ENCODE results near the gene NDUFV2.

Gene NDUFV2

GRCh38 chr18:9123520-9123919 is 21.0 kb downstream of the NDUFV2 start:
- Histone ChIP-seq H3K9ac (ENCODE audit: low read depth, low read length) (no peak overlapping the region), H3K4me1 (ENCODE audit: insufficient read depth, low read length) (no peaks in the 10 kb centered on the region), H3K27me3 (ENCODE audit: insufficient read depth, low read length) (no peaks in the 10 kb centered on the region), H3K4me3 (ENCODE audit: low read length) (no peak overlapping the region), H3K27ac (ENCODE audit: low read length) (no peak overlapping the region), H3K9me3 (ENCODE audit: insufficient read depth, low read depth, low read length) (no peaks in the 10 kb centered on the region), H3K36me3 (ENCODE audit: insufficient read depth, low read depth, low read length) (peaks cover 97% of the 10 kb centered on the region)

GRCh38 chr18:9124824-9125223 is 22.3 kb downstream of the NDUFV2 start:
- no peaks in the 10 kb centered on the region for H3K9me3 ChIP-seq (ENCODE audit: insufficient read depth, low read depth, low read length)
- H3K36me3 ChIP-seq (ENCODE audit: insufficient read depth, low read depth, low read length), result peaks cover 97% of the 10 kb centered on the region
- H3K4me3 ChIP-seq (ENCODE audit: low read length), result no peak overlapping the region
- no peaks in the 10 kb centered on the region for H3K4me1 ChIP-seq (ENCODE audit: insufficient read depth, low read length)
- H3K27ac ChIP-seq (ENCODE audit: low read length), result no peak overlapping the region
- H3K9ac ChIP-seq (ENCODE audit: low read depth, low read length), result no peak overlapping the region
- no peaks in the 10 kb centered on the region for H3K27me3 ChIP-seq (ENCODE audit: insufficient read depth, low read length)

GRCh38 chr18:9126337-9126736 is 23.8 kb downstream of the NDUFV2 start:
- Histone ChIP-seq H3K27ac (ENCODE audit: low read length) (no peak overlapping the region), H3K9ac (ENCODE audit: low read depth, low read length) (no peak overlapping the region), H3K4me1 (ENCODE audit: insufficient read depth, low read length) (no peaks in the 10 kb centered on the region), H3K4me3 (ENCODE audit: low read length) (no peak overlapping the region), H3K36me3 (ENCODE audit: insufficient read depth, low read depth, low read length) (peaks cover 97% of the 10 kb centered on the region), H3K27me3 (ENCODE audit: insufficient read depth, low read length) (no peaks in the 10 kb centered on the region), H3K9me3 (ENCODE audit: insufficient read depth, low read depth, low read length) (no peaks in the 10 kb centered on the region)

GRCh38 chr18:9130195-9130594 is 27.7 kb downstream of the NDUFV2 start:
- H3K27me3 ChIP-seq (ENCODE audit: insufficient read depth, low read length), result no peaks in the 10 kb centered on the region
- H3K9ac ChIP-seq (ENCODE audit: low read depth, low read length), result no peak overlapping the region
- H3K4me3 ChIP-seq (ENCODE audit: low read length), result no peak overlapping the region
- H3K4me1 ChIP-seq (ENCODE audit: insufficient read depth, low read length), result peaks cover 4% of the 10 kb centered on the region; the same call in 1 of the 2 replicates
- H3K36me3 ChIP-seq (ENCODE audit: insufficient read depth, low read depth, low read length), result peaks cover 96% of the 10 kb centered on the region
- H3K27ac ChIP-seq (ENCODE audit: low read length), result no peak overlapping the region
- H3K9me3 ChIP-seq (ENCODE audit: insufficient read depth, low read depth, low read length), result no peaks in the 10 kb centered on the region

- Histone ChIP-seq H3K9me3 (ENCODE audit: insufficient read depth, low read depth, low read length) (no peaks in the 10 kb centered on the region), H3K27me3 (ENCODE audit: insufficient read depth, low read length) (no peaks in the 10 kb centered on the region), H3K4me3 (ENCODE audit: low read length) (no peak overlapping the region), H3K36me3 (ENCODE audit: insufficient read depth, low read depth, low read length) (peaks cover 90% of the 10 kb centered on the region), H3K27ac (ENCODE audit: low read length) (no peak overlapping the region), H3K9ac (ENCODE audit: low read depth, low read length) (no peak overlapping the region), H3K4me1 (ENCODE audit: insufficient read depth, low read length) (peaks cover 4% of the 10 kb centered on the region; the same call in 1 of the 2 replicates)
Observed at GRCh38 chr18:9130806-9131205, 28.3 kb downstream of the NDUFV2 start.

- no peak overlapping the region for H3K4me3 ChIP-seq (ENCODE audit: low read length)
- H3K9ac ChIP-seq (ENCODE audit: low read depth, low read length), result no peak overlapping the region
- H3K27ac ChIP-seq (ENCODE audit: low read length), result no peak overlapping the region
- no peaks in the 10 kb centered on the region for H3K27me3 ChIP-seq (ENCODE audit: insufficient read depth, low read length)
- no peaks in the 10 kb centered on the region for H3K9me3 ChIP-seq (ENCODE audit: insufficient read depth, low read depth, low read length)
- H3K36me3 ChIP-seq (ENCODE audit: insufficient read depth, low read depth, low read length), result peaks cover 72% of the 10 kb centered on the region
- H3K4me1 ChIP-seq (ENCODE audit: insufficient read depth, low read length), result peaks cover 4% of the 10 kb centered on the region; the same call in 1 of the 2 replicates
Observed at GRCh38 chr18:9132628-9133027, 30.1 kb downstream of the NDUFV2 start.

- no peak overlapping the region for H3K27ac ChIP-seq (ENCODE audit: low read length)
- H3K27me3 ChIP-seq (ENCODE audit: insufficient read depth, low read length), result no peaks in the 10 kb centered on the region
- H3K4me3 ChIP-seq (ENCODE audit: low read length), result no peak overlapping the region
- H3K36me3 ChIP-seq (ENCODE audit: insufficient read depth, low read depth, low read length), result peaks cover 66% of the 10 kb centered on the region
- no peak overlapping the region for H3K9ac ChIP-seq (ENCODE audit: low read depth, low read length)
- no peaks in the 10 kb centered on the region for H3K9me3 ChIP-seq (ENCODE audit: insufficient read depth, low read depth, low read length)
- H3K4me1 ChIP-seq (ENCODE audit: insufficient read depth, low read length), result peaks cover 4% of the 10 kb centered on the region; the same call in 1 of the 2 replicates
Observed at GRCh38 chr18:9133225-9133624, 30.7 kb downstream of the NDUFV2 start.

- Histone ChIP-seq H3K27ac (ENCODE audit: low read length) (no peak overlapping the region), H3K36me3 (ENCODE audit: insufficient read depth, low read depth, low read length) (peaks cover 45% of the 10 kb centered on the region), H3K4me3 (ENCODE audit: low read length) (peak overlapping the region; percentile 91), H3K9me3 (ENCODE audit: insufficient read depth, low read depth, low read length) (no peaks in the 10 kb centered on the region), H3K9ac (ENCODE audit: low read depth, low read length) (peak overlapping the region; percentile 93; the same call in 1 of the 2 replicates), H3K27me3 (ENCODE audit: insufficient read depth, low read length) (no peaks in the 10 kb centered on the region), H3K4me1 (ENCODE audit: insufficient read depth, low read length) (peaks cover 4% of the 10 kb centered on the region; the same call in 1 of the 2 replicates)
Observed at GRCh38 chr18:9135081-9135911, 32.8 kb downstream of the NDUFV2 start.

- H3K4me3 ChIP-seq (ENCODE audit: low read length), result peak overlapping the region; percentile 91
Observed at GRCh38 chr18:9135912-9136314, 33.4 kb downstream of the NDUFV2 start.

GRCh38 chr18:9136315-9137155 is 34.0 kb downstream of the NDUFV2 start, which contains the start of gene ANKRD12:
TSS of gene ANKRD12 (plus strand) at chr18:9136781. CDS start at chr18:9182433, 45,652 bp downstream.
- Histone ChIP-seq H3K4me1 (ENCODE audit: insufficient read depth, low read length) (peaks cover 4% of the 10 kb centered on the region; the same call in 1 of the 2 replicates), H3K9me3 (ENCODE audit: insufficient read depth, low read depth, low read length) (no peaks in the 10 kb centered on the region), H3K9ac (ENCODE audit: low read depth, low read length) (peak within 1 kb of the TSS; percentile 93)

More at GRCh38 chr18:9135912-9136314, 33.4 kb downstream of the NDUFV2 start:
- H3K9ac ChIP-seq (ENCODE audit: low read depth, low read length), result peak overlapping the region; percentile 93
- peaks cover 39% of the 10 kb centered on the region for H3K36me3 ChIP-seq (ENCODE audit: insufficient read depth, low read depth, low read length)
- H3K9me3 ChIP-seq (ENCODE audit: insufficient read depth, low read depth, low read length), result no peaks in the 10 kb centered on the region
- H3K27ac ChIP-seq (ENCODE audit: low read length), result peak overlapping the region; percentile 78
- peaks cover 4% of the 10 kb centered on the region; the same call in 1 of the 2 replicates for H3K4me1 ChIP-seq (ENCODE audit: insufficient read depth, low read length)
- no peaks in the 10 kb centered on the region for H3K27me3 ChIP-seq (ENCODE audit: insufficient read depth, low read length)

GRCh38 chr18:9137168-9138066 is 34.9 kb downstream of the NDUFV2 start:
- Histone ChIP-seq H3K27ac (ENCODE audit: low read length) (no peak overlapping the region), H3K9me3 (ENCODE audit: insufficient read depth, low read depth, low read length) (no peaks in the 10 kb centered on the region), H3K27me3 (ENCODE audit: insufficient read depth, low read length) (no peaks in the 10 kb centered on the region), H3K4me1 (ENCODE audit: insufficient read depth, low read length) (peaks cover 4% of the 10 kb centered on the region; the same call in 1 of the 2 replicates), H3K4me3 (ENCODE audit: low read length) (peak overlapping the region; percentile 92), H3K9ac (ENCODE audit: low read depth, low read length) (peak overlapping the region; percentile 79; the same call in 1 of the 2 replicates), H3K36me3 (ENCODE audit: insufficient read depth, low read depth, low read length) (peaks cover 24% of the 10 kb centered on the region)

More at GRCh38 chr18:9136315-9137155, 34.0 kb downstream of the NDUFV2 start, which contains the start of gene ANKRD12:
- Histone ChIP-seq H3K27ac (ENCODE audit: low read length) (peak within 1 kb of the TSS; percentile 78), H3K27me3 (ENCODE audit: insufficient read depth, low read length) (no peaks in the 10 kb centered on the region), H3K4me3 (ENCODE audit: low read length) (peak within 1 kb of the TSS; percentile 92), H3K36me3 (ENCODE audit: insufficient read depth, low read depth, low read length) (peaks cover 33% of the 10 kb centered on the region)

All from iPS-20b (cell line).